ENCODE results near the gene CTNNBL1. TPM values are rescaled to one million over a fixed set of nuclear protein-coding genes. Genes with fewer than 3 reads are reported as not detected.

CTNNBL1 gene
- total RNA-seq, 2 donors from 2014 or later, result 8.6 to 17.4 TPM

GRCh38 chr20:37774156-37774555 lies 80.3 kb downstream of the CTNNBL1 start:
- no peak for ATAC-seq
- peaks cover 3% of the 10 kb centered on the region in 2 donors for H3K36me3 ChIP-seq (replicated peaks in 1 of 2; ENCODE audit: insufficient read depth in 1 of 2, low read depth in 2 of 2)

GRCh38 chr20:37775200-37775599 lies 81.4 kb downstream of the CTNNBL1 start:
- no peak overlapping the region for H3K4me3 ChIP-seq
- peaks cover 0 to 3% of the 10 kb centered on the region in 2 donors for H3K36me3 ChIP-seq (replicated peaks in 1 of 2; ENCODE audit: insufficient read depth in 1 of 2, low read depth in 2 of 2)
- DNase-seq, result no peak
- H3K4me1 ChIP-seq, result no peaks in the 10 kb centered on the region
- H3K27me3 ChIP-seq, result no peaks in the 10 kb centered on the region
- TF ChIP-seq POLR2A (IDR thresholded peaks at IDR 0.05) (no peak), CTCF (IDR thresholded peaks at IDR 0.05) (no peak)
- intact Hi-C loops (cut with DNase I), result no loop called here
- WGBS, 2 donors, result 88 to 89% methylated on average over 5 of the region's 5 CpGs
- H3K9me3 ChIP-seq, result no peaks in the 10 kb centered on the region
- ATAC-seq, result no peak
- H3K27ac ChIP-seq, result no peak overlapping the region

More at GRCh38 chr20:37774156-37774555, 80.3 kb downstream of the CTNNBL1 start:
- no peaks in the 10 kb centered on the region for H3K9me3 ChIP-seq
- no peak for DNase-seq
- WGBS, 2 donors, result 89 to 92% methylated on average over 5 of the region's 5 CpGs
- no peaks in the 10 kb centered on the region for H3K4me1 ChIP-seq
- no peak for TF ChIP-seq CTCF (IDR thresholded peaks at IDR 0.05)
- TF ChIP-seq POLR2A (IDR thresholded peaks at IDR 0.05), result no peak
- H3K4me3 ChIP-seq, result no peak overlapping the region
- H3K27me3 ChIP-seq, result no peaks in the 10 kb centered on the region
- H3K27ac ChIP-seq, result no peak overlapping the region
- intact Hi-C loops (cut with DNase I), result no loop called here

- intact Hi-C loops (cut with DNase I), result no loop called here
- 86 to 87% methylated on average over 5 of the region's 5 CpGs for WGBS, 2 donors
- Histone ChIP-seq H3K27ac (no peak overlapping the region), H3K27me3 (no peaks in the 10 kb centered on the region), H3K4me3 (no peak overlapping the region), H3K4me1 (no peaks in the 10 kb centered on the region), H3K9me3 (no peaks in the 10 kb centered on the region), H3K36me3 (replicated peaks in 1 of 2; ENCODE audit: insufficient read depth in 1 of 2, low read depth in 2 of 2) (peaks cover 0 to 3% of the 10 kb centered on the region in 2 donors)
- DNase-seq (no peak), ATAC-seq (no peak)
- TF ChIP-seq CTCF (IDR thresholded peaks at IDR 0.05) (no peak), POLR2A (IDR thresholded peaks at IDR 0.05) (no peak)
These were observed 82.2 kb downstream of the CTNNBL1 start for GRCh38 chr20:37776049-37776448.

GRCh38 chr20:37776526-37776925 lies 82.7 kb downstream of the CTNNBL1 start:
- no peaks in the 10 kb centered on the region for H3K9me3 ChIP-seq
- DNase-seq, result no peak
- WGBS, 2 donors, result 92 to 96% methylated on average over 3 of the region's 3 CpGs

More at GRCh38 chr20:37776526-37776925, 82.7 kb downstream of the CTNNBL1 start:
- Histone ChIP-seq H3K4me3 (no peak overlapping the region), H3K36me3 (replicated peaks in 1 of 2; ENCODE audit: insufficient read depth in 1 of 2, low read depth in 2 of 2) (peaks cover 0 to 3% of the 10 kb centered on the region in 2 donors), H3K27ac (no peak overlapping the region), H3K27me3 (no peaks in the 10 kb centered on the region), H3K4me1 (no peaks in the 10 kb centered on the region)
- no peak for TF ChIP-seq CTCF (IDR thresholded peaks at IDR 0.05)
- no peak for TF ChIP-seq POLR2A (IDR thresholded peaks at IDR 0.05)
- intact Hi-C loops (cut with DNase I), result no loop called here
- ATAC-seq, result no peak
